IMR-90 (cell line): ENCODE data around the gene C10orf90. TPM values are rescaled to one million over a fixed set of nuclear protein-coding genes. Genes with fewer than 3 reads are reported as not detected.

Source experiments
- ATAC-seq: fragments of 200-7000 bp; cut with Tn5 transposase; 2 replicates; pipeline ENCODE4 v1.9.1; 2020; ENCODE audit warnings: low read depth, mild to moderate bottlenecking, moderate library complexity
- BruUV-seq: library from RNA; stranded (reverse); fragments of 400-500 nt; replicated peaks from 2 replicates; lab custom pipeline; 2021; lab: Mats Ljungman, UMichigan
- CTCF ChIA-PET: fragments of 300-600 bp; formaldehyde crosslinking; extraction: SDS; loops from one replicate; lab custom pipeline; 2021; ENCODE audit warnings: antibody characterized with exemption; lab: Yijun Ruan, JAX
- POLR2A ChIA-PET: fragments of 300-600 bp; sonication (Branson Sonifier 250); formaldehyde crosslinking; loops from one replicate; lab custom pipeline; 2022; ENCODE audit warnings: antibody characterized with exemption; ENCODE audit not compliant: unreplicated experiment; lab: Charles Lee
- DNase-seq: peaks from one replicate; pipeline ENCODE4 v3.0.0; 2013
- H2AFZ ChIP-seq: replicated peaks from 2 replicates; pipeline ENCODE3; 2013; ENCODE audit warnings: low read length, mild to moderate bottlenecking; ENCODE audit not compliant: poor library complexity
- H2AK5ac ChIP-seq: 2 replicates; pipeline ENCODE4 v1.6.1; 2013; ENCODE audit warnings: low read depth, low read length, inconsistent platforms
- H2AK9ac ChIP-seq: replicated peaks from 2 replicates; pipeline ENCODE3; 2013; ENCODE audit warnings: mild to moderate bottlenecking, low read depth, low read length, moderate library complexity; ENCODE audit not compliant: poor library complexity
- H2BK120ac ChIP-seq: 2 replicates; pipeline ENCODE4 v1.6.1; 2013; ENCODE audit warnings: low read depth, low read length, inconsistent platforms
- H2BK15ac ChIP-seq: 3 replicates; pipeline ENCODE4 v1.6.1; 2013; ENCODE audit warnings: low read depth, low read length, inconsistent platforms
- H2BK20ac ChIP-seq: 2 replicates; pipeline ENCODE4 v1.6.1; 2013; ENCODE audit warnings: low read depth, mild to moderate bottlenecking, inconsistent platforms, low read length, moderate library complexity
- H2BK5ac ChIP-seq: 2 replicates; pipeline ENCODE4 v1.6.1; 2013; ENCODE audit warnings: mild to moderate bottlenecking, low read depth, low read length, inconsistent platforms; ENCODE audit not compliant: poor library complexity, severe bottlenecking
- H3K14ac ChIP-seq: replicated peaks from 2 replicates; pipeline ENCODE4 v1.6.1; 2013; ENCODE audit warnings: low read depth, low read length, inconsistent platforms
- H3K18ac ChIP-seq: 2 replicates; pipeline ENCODE4 v1.6.1; 2013; ENCODE audit warnings: low read depth, low read length, control low read depth
- H3K23ac ChIP-seq: 2 replicates; pipeline ENCODE4 v1.6.1; 2013; ENCODE audit warnings: low read depth, low read length, inconsistent platforms
- H3K27ac ChIP-seq: 2 replicates; pipeline ENCODE4 v1.5.1; 2013; ENCODE audit warnings: mild to moderate bottlenecking, control low read depth, low read length; ENCODE audit not compliant: insufficient read depth
- H3K27me3 ChIP-seq: 2 replicates; pipeline ENCODE4 v1.6.1; 2013; ENCODE audit warnings: low read length; ENCODE audit not compliant: control insufficient read depth, insufficient read depth
- H3K36me3 ChIP-seq: 2 replicates; pipeline ENCODE4 v1.6.1; 2013; ENCODE audit warnings: low read length, mixed read lengths; ENCODE audit not compliant: control insufficient read depth, insufficient read depth
- H3K4ac ChIP-seq: 2 replicates; pipeline ENCODE4 v1.6.1; 2013; ENCODE audit warnings: low read depth, low read length, inconsistent platforms
- H3K4me1 ChIP-seq: 2 replicates; pipeline ENCODE4 v1.6.1; 2013; ENCODE audit warnings: low read length, mixed read lengths; ENCODE audit not compliant: control insufficient read depth, insufficient read depth
- H3K4me2 ChIP-seq: 2 replicates; pipeline ENCODE4 v1.6.1; 2013; ENCODE audit warnings: low read depth, mild to moderate bottlenecking, control low read depth, low read length, moderate library complexity
- H3K4me3 ChIP-seq: 2 replicates; pipeline ENCODE4 v1.5.1; 2013; ENCODE audit warnings: low read depth, mild to moderate bottlenecking, control low read depth, low read length, moderate library complexity; ENCODE audit not compliant: insufficient read depth
- H3K56ac ChIP-seq: 2 replicates; pipeline ENCODE4 v1.6.1; 2013; ENCODE audit warnings: low read length, inconsistent platforms; ENCODE audit not compliant: insufficient read depth; ENCODE audit errors: extremely low read depth
- H3K79me1 ChIP-seq, 2 experiments: 2 replicates each; pipeline ENCODE4 v1.6.1; 2013; ENCODE audit warnings: low read length in 2 of 2, inconsistent platforms in 1 of 2, low read depth in 1 of 2
- H3K9ac ChIP-seq: 2 replicates; pipeline ENCODE4 v1.6.1; 2013; ENCODE audit warnings: low read depth, low read length, control low read depth
- H3K9me1 ChIP-seq: 2 replicates; pipeline ENCODE4 v1.6.1; 2013; ENCODE audit warnings: low read length, inconsistent platforms; ENCODE audit not compliant: insufficient read depth
- H3K9me3 ChIP-seq: 2 replicates; pipeline ENCODE4 v1.6.1; 2013; ENCODE audit warnings: low read length; ENCODE audit not compliant: control insufficient read depth, insufficient read depth
- H4K20me1 ChIP-seq: 2 replicates; pipeline ENCODE4 v1.6.1; 2013; ENCODE audit warnings: low read length, inconsistent platforms; ENCODE audit not compliant: insufficient read depth
- H4K5ac ChIP-seq: 2 replicates; pipeline ENCODE4 v1.6.1; 2013; ENCODE audit warnings: mild to moderate bottlenecking, low read depth, low read length, control low read depth
- H4K8ac ChIP-seq, 2 experiments: 2 replicates each; pipeline ENCODE4 v1.6.1; 2013; ENCODE audit warnings: low read depth in 2 of 2, low read length in 2 of 2, control low read depth in 1 of 2, inconsistent platforms in 1 of 2
- H4K91ac ChIP-seq: 2 replicates; pipeline ENCODE4 v1.6.1; 2013; ENCODE audit warnings: low read depth, low read length, inconsistent platforms; ENCODE audit not compliant: insufficient read depth
- CHD1 ChIP-seq: IDR thresholded peaks from 2 replicates; pipeline ENCODE4 v1.6.1; 2012; ENCODE audit warnings: low read depth, low read length, improper control_type of control experiment
- MAFK ChIP-seq: IDR thresholded peaks from 2 replicates; pipeline ENCODE4 v1.6.1; 2012; ENCODE audit warnings: low read depth, low read length, improper control_type of control experiment
- MXI1 ChIP-seq: IDR thresholded peaks from 2 replicates; pipeline ENCODE4 v1.6.1; 2012; ENCODE audit warnings: low read depth, mild to moderate bottlenecking, low read length, moderate library complexity, borderline replicate concordance
- NFE2L2 ChIP-seq: fragments of 150-350 bp; IDR thresholded peaks from 2 replicates; pipeline ENCODE4 v1.6.1; 2016; ENCODE audit warnings: low read depth, mild to moderate bottlenecking, low read length
- POLR2A ChIP-seq: IDR thresholded peaks from 2 replicates; pipeline ENCODE4 v1.6.1; 2012; ENCODE audit warnings: mild to moderate bottlenecking, low read depth, low read length
- RAD21 ChIP-seq: IDR thresholded peaks from 2 replicates; pipeline ENCODE4 v1.6.1; 2012; ENCODE audit warnings: low read length, improper control_type of control experiment
- RCOR1 ChIP-seq: IDR thresholded peaks from 2 replicates; pipeline ENCODE4 v1.6.1; 2012; ENCODE audit warnings: mild to moderate bottlenecking, low read length, improper control_type of control experiment; ENCODE audit not compliant: insufficient replicate concordance
- SMC3 ChIP-seq: fragments of 150-350 bp; IDR thresholded peaks from 2 replicates; pipeline ENCODE4 v1.6.1; 2016; ENCODE audit warnings: low read depth, mild to moderate bottlenecking, antibody characterized with exemption, low read length, moderate library complexity
- WGBS, 2 experiments: methylation state at CpG; one replicate each; pipeline versions ENCODE4 v1.1.5 to v1.1.7; 2013; ENCODE audit warnings: missing lambda C conversion rate in 2 of 2; ENCODE audit not compliant: insufficient read length in 1 of 2; ENCODE audit errors: extremely low coverage in 2 of 2; 5-methylcytosine and 5-hydroxymethylcytosine counted together
- dilution Hi-C: fragments of 300-500 bp; cut with HindIII; formaldehyde crosslinking; loops from one replicate; pipeline ENCODE4 v1.14.3; 2018; ENCODE audit warnings: low sequenced_read_pairs; ENCODE audit not compliant: unreplicated experiment
- in situ Hi-C: fragments of 300-500 bp; cut with MboI; formaldehyde crosslinking; loops from 3 replicates; pipeline ENCODE4 v1.14.3; 2019; ENCODE audit warnings: low sequenced_read_pairs, inconsistent platforms, mixed read lengths
- intact Hi-C: fragments of 100-400 bp; cut with micrococcal nuclease; formaldehyde crosslinking; loops from 2 replicates; pipeline ENCODE4 v1.10.0; 2022
- polyA plus RNA-seq, 3 experiments: library from polyadenylated mRNA; depleted of rRNA; stranded (reverse); fragments of >200 nt; gene quantifications; 2 replicates each; pipeline ENCODE4 v1.2.3, GENCODE V29; 2012; ENCODE audit warnings: low replicate concordance in 1 of 3
- total RNA-seq: library from RNA; depleted of rRNA; stranded (reverse); fragments of >200 nt; gene quantifications from 2 replicates; pipeline ENCODE4 v1.2.3, GENCODE V29; 2012
- TF ChIP-seq, protein P1 (sequence below): fragments of 150-350 bp; IDR thresholded peaks from 2 replicates; pipeline ENCODE4 v1.6.1; 2016; ENCODE audit warnings: low read depth, mild to moderate bottlenecking, low read length, moderate library complexity, borderline replicate concordance
- TF ChIP-seq, protein P2 (sequence below): conservative IDR thresholded peaks from 2 replicates; pipeline ENCODE4 v1.5.1; 2012; ENCODE audit warnings: mild to moderate bottlenecking, low read depth, low read length, improper control_type of control experiment
- TF ChIP-seq, protein P3 (sequence below): fragments of 150-350 bp; IDR thresholded peaks from 2 replicates; pipeline ENCODE4 v1.6.1; 2017; ENCODE audit warnings: mild to moderate bottlenecking, antibody characterized with exemption, low read length, low read depth

C10orf90 gene
- total and polyA plus RNA-seq, 2 of the 4 experiments (the other 2 are of a cell fraction): 0.05 to 0.18 TPM

GRCh38 chr10:126561294-126561920 is 109.1 kb downstream of the C10orf90 start:
- intact Hi-C loops (no loop called here), dilution Hi-C loops (no loop called here), in situ Hi-C loops (no loop called here)
- no peak overlapping the region for H2AK9ac ChIP-seq
- no peaks in the 10 kb centered on the region for H3K79me1 ChIP-seq
- whole genome bisulfite sequencing, 2 experiments: no CpG with 5 or more reads among the region's 10 CpGs
- H2BK20ac ChIP-seq: no peak overlapping the region
- H4K91ac ChIP-seq: no peak overlapping the region
- H3K27me3 ChIP-seq: peaks cover 3% of the 10 kb centered on the region; the same call in 1 of the 2 replicates
- H2AK5ac ChIP-seq: no peak overlapping the region
- no peak overlapping the region for H3K18ac ChIP-seq
- H4K20me1 ChIP-seq: no peaks in the 10 kb centered on the region
- no peak overlapping the region for H2BK120ac ChIP-seq
- no peak overlapping the region for H3K14ac ChIP-seq
- no peak overlapping the region for H4K8ac ChIP-seq
- no peak overlapping the region for H3K56ac ChIP-seq
- H2AFZ ChIP-seq: peak overlapping the region; percentile 52
- no peaks in the 10 kb centered on the region for H3K36me3 ChIP-seq
- ATAC-seq: peak; percentile 64
- peak overlapping the region; percentile 68 for H3K4me2 ChIP-seq
- H3K23ac ChIP-seq: no peak overlapping the region
- no peak overlapping the region for H4K5ac ChIP-seq
- no peak overlapping the region for H2BK5ac ChIP-seq
- TF ChIP-seq MAFK (no peak), RCOR1 (no peak), SMC3 (no peak), POLR2A (no peak), NFE2L2 (no peak), CHD1 (no peak), RAD21 (no peak), MXI1 (no peak)
- TF ChIP-seq, protein P1, sequence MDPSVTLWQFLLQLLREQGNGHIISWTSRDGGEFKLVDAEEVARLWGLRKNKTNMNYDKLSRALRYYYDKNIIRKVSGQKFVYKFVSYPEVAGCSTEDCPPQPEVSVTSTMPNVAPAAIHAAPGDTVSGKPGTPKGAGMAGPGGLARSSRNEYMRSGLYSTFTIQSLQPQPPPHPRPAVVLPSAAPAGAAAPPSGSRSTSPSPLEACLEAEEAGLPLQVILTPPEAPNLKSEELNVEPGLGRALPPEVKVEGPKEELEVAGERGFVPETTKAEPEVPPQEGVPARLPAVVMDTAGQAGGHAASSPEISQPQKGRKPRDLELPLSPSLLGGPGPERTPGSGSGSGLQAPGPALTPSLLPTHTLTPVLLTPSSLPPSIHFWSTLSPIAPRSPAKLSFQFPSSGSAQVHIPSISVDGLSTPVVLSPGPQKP: no peak
- TF ChIP-seq, protein P2, sequence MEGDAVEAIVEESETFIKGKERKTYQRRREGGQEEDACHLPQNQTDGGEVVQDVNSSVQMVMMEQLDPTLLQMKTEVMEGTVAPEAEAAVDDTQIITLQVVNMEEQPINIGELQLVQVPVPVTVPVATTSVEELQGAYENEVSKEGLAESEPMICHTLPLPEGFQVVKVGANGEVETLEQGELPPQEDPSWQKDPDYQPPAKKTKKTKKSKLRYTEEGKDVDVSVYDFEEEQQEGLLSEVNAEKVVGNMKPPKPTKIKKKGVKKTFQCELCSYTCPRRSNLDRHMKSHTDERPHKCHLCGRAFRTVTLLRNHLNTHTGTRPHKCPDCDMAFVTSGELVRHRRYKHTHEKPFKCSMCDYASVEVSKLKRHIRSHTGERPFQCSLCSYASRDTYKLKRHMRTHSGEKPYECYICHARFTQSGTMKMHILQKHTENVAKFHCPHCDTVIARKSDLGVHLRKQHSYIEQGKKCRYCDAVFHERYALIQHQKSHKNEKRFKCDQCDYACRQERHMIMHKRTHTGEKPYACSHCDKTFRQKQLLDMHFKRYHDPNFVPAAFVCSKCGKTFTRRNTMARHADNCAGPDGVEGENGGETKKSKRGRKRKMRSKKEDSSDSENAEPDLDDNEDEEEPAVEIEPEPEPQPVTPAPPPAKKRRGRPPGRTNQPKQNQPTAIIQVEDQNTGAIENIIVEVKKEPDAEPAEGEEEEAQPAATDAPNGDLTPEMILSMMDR: no peak
- TF ChIP-seq, protein P3, sequence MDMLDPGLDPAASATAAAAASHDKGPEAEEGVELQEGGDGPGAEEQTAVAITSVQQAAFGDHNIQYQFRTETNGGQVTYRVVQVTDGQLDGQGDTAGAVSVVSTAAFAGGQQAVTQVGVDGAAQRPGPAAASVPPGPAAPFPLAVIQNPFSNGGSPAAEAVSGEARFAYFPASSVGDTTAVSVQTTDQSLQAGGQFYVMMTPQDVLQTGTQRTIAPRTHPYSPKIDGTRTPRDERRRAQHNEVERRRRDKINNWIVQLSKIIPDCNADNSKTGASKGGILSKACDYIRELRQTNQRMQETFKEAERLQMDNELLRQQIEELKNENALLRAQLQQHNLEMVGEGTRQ: no peak
- ChIA-PET POLR2A (no interaction called here), CTCF (no interaction called here)
- no peak overlapping the region for H3K9ac ChIP-seq
- DNase-seq: no peak
- no TSS peak for BruUV-seq
- H3K9me1 ChIP-seq: no peaks in the 10 kb centered on the region
- H3K4me1 ChIP-seq: no peaks in the 10 kb centered on the region
- H2BK15ac ChIP-seq: no peak overlapping the region
- no peak overlapping the region for H3K4ac ChIP-seq
- no peak overlapping the region for H3K27ac ChIP-seq
- H3K4me3 ChIP-seq: peak overlapping the region; percentile 25; the same call in 1 of the 2 replicates
- no peaks in the 10 kb centered on the region for H3K9me3 ChIP-seq
